Activated T-cell treated with anti-CD3 and anti-CD28 coated beads for 24 hours (primary cell): Measurements from ENCODE around the gene GTF2H4.
"Not testable (repeated sequence)": the region's sequence is repeated elsewhere in the genome, so short reads cannot be mapped to it uniquely, and the experiment has no call there.

Source experiments
- DNase-seq: peaks from one replicate; pipeline ENCODE4 v3.0.0-alpha.2; 2020; ENCODE audit warnings: low read depth

Gene GTF2H4

GRCh38 chr6:30926644-30927043, 18.6 kb downstream of the GTF2H4 start:
- no peak for DNase-seq

- not testable (repeated sequence) for DNase-seq
Measured at GRCh38 chr6:30927080-30927479, 19.1 kb downstream of the GTF2H4 start.

DNA sequence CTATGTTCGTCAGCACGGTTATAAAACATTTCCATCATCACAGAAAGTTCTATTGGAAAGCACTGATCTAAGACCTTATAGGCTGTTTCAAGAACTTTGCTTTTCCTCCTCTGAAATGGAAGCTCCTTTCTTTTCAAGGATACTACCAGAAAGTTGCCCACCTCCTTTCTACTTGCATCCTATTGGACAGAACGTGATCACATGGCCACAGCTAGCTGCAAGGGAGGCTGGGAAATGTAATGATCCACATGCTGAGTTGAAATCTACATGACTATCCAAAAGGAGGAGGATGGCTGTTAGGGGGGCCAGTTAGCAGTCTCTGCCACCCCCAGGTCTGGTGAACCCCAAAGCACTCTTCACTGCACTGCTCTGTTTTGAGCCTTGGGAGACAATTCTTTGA, 20.7 kb downstream of the GTF2H4 start:
- no peak for DNase-seq

DNA sequence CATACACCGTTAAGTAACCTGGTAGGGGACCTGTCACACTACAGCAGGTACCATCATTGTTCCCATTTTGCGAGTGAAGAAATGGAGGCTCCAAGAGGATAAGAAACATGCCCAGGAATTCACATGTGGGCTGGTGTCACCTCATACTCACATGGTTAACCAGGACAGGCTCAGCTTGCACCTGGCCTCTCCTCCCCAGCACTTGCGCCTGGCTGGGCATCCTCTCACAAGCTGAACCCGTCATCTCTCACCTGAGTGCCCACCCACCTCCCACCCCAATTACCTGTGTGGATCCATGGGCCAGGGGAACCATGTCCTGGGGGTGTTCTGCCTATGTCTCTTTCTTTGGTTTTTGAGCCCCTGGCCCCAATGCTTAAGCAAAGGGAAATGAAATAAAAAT, 22.5 kb downstream of the GTF2H4 start:
- DNase-seq, result no peak

DNA sequence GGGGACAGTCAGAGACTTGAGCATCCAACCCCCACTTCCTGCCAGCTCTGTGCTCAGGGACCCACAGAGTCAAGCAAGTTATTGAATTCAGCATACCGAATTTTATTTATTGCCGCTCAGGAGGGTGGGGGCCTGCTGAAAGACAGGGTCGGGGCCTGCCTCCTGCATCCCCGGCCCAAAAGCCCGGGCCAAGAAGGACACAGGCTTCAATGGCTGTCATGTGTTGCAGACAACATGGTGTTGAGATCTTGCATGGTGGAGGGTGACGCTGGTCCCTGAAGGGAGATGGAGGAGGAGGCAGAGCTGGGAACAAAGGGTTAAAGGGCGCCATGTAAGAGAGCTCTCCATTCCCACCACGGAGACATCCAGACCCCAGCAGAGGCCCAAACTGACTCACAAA, 23.3 kb downstream of the GTF2H4 start:
- DNase-seq, result no peak

DNA sequence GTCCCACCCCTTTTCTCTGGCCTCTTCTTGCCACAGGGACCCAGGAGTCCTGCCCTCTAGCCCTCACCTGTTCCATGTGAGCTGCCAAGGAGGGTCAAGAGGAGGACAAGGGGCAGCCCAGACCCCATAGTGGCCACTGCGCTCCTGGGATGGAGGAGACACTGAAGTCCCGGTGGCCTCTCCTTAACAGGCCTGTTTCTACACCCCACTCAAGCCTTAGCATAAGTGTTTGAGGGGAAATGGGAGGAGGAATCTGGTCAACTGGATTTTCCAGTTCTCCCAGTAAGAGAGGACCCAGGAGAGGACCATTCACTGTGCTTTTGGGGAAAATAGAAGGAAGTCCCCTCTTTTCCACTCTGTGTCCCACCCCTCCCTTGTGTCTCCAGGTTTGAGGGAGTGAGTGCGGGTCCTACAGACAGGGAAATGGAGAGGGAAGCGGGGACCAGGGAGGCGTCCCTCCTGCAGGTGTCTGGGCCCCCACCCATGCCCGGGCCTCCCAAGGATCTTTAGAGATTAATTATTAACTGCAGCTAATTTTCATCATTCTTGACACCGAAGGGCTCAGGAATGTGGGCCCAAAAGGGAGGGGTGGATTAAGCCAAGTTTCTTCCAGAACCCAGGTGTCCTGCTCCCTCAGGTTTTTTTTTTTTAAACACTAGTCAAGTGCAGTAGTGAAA, 24.1 kb downstream of the GTF2H4 start, which contains the start of gene SFTA2:
Gene SFTA2 (minus strand): TSS at position 202 of the 677 bp plus-strand sequence. CDS start 74 bp downstream, at position 128.
- DNase-seq, result no peak

GRCh38 chr6:30932665-30933365, 24.8 kb downstream of the GTF2H4 start:
- no peak for DNase-seq

DNA sequence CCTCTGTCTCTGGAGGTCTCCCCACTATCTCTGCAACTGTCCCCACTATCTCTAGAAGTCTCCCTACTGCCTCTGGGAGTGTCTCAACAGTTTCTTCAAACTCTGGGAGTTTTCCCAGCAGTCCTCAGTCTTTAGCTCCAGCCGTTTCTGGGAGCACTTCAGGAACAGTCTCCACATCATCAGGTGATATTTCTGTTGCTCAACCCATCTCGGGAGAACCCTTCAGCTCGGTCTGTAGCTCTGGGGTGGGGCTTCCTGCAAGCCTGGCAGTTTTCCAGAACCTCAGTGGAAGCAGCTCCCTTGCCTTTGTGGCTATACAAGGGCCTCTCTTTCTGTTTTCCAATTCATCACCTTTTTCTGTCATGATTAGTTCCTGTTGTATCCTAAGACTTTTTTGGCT, 27.0 kb downstream of the GTF2H4 start:
- DNase-seq, result no peak

GRCh38 chr6:30937265-30937664, 29.3 kb downstream of the GTF2H4 start:
- DNase-seq, result no peak

- no peak for DNase-seq
Measured at GRCh38 chr6:30938730-30939129, 30.7 kb downstream of the GTF2H4 start.

- no peak for DNase-seq
Measured at GRCh38 chr6:30939473-30939872, 31.5 kb downstream of the GTF2H4 start.

- DNase-seq, result no peak
Measured at GRCh38 chr6:30940361-30940986, 32.5 kb downstream of the GTF2H4 start, which contains the start of gene MUCL3. MUCL3 (plus strand) TSS chr6:30940973; CDS start chr6:30941000, 27 bp downstream.

GRCh38 chr6:30942338-30943060, 34.5 kb downstream of the GTF2H4 start:
- no peak for DNase-seq

DNA sequence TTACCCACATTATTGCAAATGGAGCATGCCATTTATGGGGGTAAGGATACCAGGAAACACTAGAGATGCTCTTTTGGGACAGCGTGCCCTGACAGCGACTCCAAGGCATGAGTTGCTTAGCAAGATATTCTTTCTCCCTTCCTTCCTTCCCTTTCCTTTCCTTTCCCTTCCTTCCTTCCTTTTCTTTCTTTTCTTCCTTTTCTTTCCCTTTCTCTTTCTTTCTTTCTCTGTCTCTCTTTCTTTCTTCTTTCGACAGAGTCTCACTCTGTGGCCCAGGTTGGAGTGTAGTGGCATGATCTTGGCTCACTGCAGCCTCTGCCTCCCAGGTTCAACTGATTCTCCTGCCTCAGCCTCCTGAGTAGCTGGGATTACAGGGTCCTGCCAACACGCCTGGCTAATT, 36.0 kb downstream of the GTF2H4 start:
- DNase-seq, result no peak

DNA sequence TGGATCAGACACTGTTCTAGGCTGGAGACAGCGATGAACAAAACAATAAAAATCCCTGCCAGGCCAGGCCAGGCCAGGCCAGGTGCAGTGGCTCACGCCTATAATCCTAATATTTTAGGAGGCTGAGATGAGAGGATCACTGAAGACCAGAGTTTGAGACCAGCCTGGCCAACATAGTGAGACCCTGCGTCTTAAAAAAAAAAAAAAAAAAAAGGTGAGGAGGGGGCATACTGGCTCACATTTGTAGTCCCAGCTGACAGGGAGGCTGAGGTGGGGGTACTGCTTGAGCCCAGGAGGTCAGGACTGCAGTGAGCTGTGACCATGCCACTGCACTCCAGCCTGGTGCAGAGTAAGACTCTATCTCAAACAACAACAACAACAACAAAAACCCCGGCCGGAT, 37.3 kb downstream of the GTF2H4 start:
- no peak for DNase-seq

GRCh38 chr6:30947231-30947630, 39.2 kb downstream of the GTF2H4 start:
- DNase-seq, result no peak

- no peak for DNase-seq
Measured at GRCh38 chr6:30948811-30949210, 40.8 kb downstream of the GTF2H4 start.

GRCh38 chr6:30951907-30952469, 44.0 kb downstream of the GTF2H4 start:
- DNase-seq, result no peak

- DNase-seq, result no peak
Measured at GRCh38 chr6:30954631-30955366, 46.8 kb downstream of the GTF2H4 start.

GRCh38 chr6:30955367-30956042, 47.5 kb downstream of the GTF2H4 start:
- DNase-seq, result peak; percentile 76

- DNase-seq, result no peak
Measured at GRCh38 chr6:30957716-30958115, 49.7 kb downstream of the GTF2H4 start.
